Loucy (cell line): ENCODE measurements around the gene MYEOV.

ENCODE experiments used
- CTCF ChIP-seq: fragments of 200-600 bp; sonication (generic); conservative IDR thresholded peaks from 2 replicates; pipeline ENCODE4 v1.5.1; 2014; ENCODE audit warnings: mild to moderate bottlenecking, antibody characterized with exemption, low read length
- EZH2phosphoT487 ChIP-seq: fragments of 200-600 bp; IDR thresholded peaks from 2 replicates; pipeline ENCODE4 v1.6.1; 2018; ENCODE audit warnings: antibody characterized with exemption, mild to moderate bottlenecking, moderate library complexity, borderline replicate concordance

- TF ChIP-seq CTCF = no peak
- no peak for TF ChIP-seq EZH2phosphoT487
These were observed 17.2 kb downstream of the MYEOV start for GRCh38 chr11:69310934-69311766.
